GM18520 (cell line): ENCODE measurements around the gene TEX14.
"Not testable (repeated sequence)": the region's sequence is repeated elsewhere in the genome, so short reads cannot be mapped to it uniquely, and the experiment has no call there.

Experiments
- ATAC-seq: cut with Tn5 transposase; IDR thresholded peaks from one replicate; pipeline ENCODE4 v1.9.1; 2021; ENCODE audit not compliant: unreplicated experiment

TEX14 gene

DNA sequence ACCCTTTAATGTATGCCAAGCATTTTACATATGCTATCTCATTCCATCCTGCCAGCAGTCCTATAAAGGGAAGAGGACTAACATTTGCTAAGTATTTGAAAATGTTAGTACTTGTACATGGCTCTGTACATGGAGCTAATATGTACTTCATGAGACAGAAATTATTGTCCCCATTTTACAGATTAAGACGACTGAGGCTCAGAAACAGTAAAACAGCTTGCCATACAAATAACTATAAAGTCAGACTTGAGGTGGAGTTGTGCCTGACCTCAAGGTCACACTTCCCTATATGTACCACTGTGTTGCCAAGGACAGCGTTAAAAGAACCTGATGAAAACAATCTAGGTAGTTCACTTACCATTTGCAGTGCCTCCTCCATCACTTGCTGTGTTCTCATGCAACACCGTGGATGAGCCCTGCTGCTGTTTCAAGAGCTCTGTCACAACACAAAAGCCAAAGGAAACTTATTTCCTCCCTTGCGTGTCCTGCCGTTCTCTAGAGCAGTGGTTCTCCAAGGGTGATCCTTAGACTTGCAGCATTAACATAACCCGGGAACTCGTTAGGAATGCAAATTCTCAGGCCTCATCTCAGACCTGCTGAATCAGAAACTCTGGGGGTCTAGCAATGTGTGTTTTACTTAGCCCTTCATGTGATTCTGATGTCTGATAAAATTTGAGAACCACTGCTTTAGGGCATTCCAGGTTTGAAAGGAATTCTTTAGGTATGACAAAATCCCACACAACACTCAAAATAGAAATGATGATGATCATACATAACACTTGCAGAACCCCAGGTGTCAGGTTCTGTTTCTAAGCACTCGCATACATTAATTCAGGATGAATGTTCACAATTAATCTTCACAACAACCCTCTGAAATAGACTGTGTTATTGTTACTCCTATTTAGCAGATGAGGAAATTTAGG is 126.2 kb downstream of the TEX14 start:
- no peak for ATAC-seq

DNA sequence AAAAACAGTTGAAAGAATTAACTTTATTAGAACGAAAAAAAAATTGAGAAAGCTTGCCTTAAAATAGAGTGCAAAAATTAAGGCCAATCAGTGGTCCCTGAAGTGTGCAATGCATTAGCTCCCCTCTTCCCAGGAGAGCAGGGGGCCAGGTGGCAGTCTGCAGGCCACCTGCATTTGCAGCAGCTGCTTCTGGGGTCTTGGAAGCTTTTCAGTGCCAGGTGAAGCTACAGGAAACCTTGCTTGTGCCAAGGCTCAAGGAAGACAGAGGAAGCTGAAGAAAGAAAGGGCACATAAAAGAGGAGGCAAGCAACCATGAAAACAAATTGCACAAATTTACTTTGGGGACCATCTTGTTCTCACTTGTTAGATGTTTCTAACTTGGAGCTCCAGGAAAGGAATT is 126.9 kb downstream of the TEX14 start:
- no peak for ATAC-seq

DNA sequence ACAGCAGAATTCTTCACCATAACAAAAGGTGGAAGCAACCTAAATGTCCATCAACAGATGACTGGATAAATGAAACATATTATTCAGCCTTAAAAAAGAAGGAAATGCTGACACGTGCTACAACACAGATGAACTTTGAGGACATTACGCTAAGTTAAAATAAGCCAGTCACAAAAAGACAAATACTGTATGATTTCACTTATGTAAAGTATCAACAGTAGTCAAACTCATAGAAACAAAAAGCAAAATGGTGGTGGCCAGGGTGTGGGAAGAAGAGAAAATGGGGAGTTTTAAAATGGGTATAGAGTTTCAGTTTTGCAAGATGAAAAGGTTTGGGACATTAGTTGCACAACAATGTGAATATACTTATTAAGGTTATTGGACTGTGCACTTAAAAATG is 127.6 kb downstream of the TEX14 start:
- ATAC-seq: no peak

DNA sequence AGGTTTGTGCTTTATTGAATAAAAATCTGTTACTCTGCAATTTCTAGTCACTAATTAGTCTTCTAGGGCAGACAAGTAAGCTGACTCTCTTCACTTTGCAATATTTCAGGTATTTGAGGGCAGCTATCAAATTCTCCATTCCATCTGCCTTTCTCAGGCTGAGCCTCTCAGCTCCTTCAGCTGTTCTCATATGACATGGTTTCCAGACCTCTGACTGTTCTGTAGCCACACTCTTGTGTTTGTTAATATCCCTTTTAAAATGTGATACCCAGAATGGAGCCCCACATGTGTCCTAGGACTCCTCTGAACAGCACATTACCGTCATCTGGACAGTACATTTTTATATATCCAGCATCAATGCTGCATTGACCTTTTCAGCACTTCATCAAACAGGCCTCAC is 131.3 kb downstream of the TEX14 start:
- ATAC-seq: no peak

GRCh38 chr17:58557981-58558380 is 133.9 kb downstream of the TEX14 start:
- ATAC-seq: no peak

DNA sequence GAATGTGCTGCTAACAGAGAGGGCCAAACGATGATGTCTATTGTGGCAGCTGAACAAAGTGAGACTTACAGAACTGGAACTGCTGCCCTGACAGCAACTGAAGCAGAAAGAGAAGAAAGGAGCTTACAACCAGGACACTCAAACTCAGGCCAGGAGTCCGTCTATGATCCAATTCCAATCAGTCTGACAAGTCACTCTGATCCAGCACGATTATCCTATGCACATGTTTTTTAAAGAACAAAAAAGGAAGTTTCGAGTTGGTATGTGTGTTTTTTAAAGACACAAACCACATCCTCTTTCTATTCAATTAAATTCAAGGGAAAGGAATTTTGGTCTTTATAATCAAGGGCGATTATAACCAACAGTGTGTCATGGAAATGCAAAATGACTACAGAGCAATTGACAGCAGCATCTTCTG is 135.0 kb downstream of the TEX14 start:
- no peak for ATAC-seq

DNA sequence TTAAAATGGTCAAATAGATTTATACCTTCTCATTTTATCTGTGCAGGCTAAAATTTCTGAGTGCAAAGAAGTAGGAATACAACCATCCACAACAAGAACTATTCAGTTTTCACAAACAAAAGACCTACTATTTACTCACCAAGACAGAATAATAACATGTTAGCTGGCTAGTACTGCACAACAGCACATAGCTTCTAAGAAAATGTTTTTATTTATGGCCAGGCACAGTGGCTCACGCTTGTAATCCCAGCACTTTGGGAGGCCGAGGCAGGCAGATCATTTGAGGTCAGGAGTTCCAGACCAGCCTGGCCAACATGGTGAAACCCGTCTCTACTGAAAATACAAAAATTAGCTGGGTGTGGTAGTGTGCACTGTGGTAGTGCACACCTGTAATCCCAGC is 136.7 kb downstream of the TEX14 start:
- ATAC-seq: not testable (repeated sequence)

DNA sequence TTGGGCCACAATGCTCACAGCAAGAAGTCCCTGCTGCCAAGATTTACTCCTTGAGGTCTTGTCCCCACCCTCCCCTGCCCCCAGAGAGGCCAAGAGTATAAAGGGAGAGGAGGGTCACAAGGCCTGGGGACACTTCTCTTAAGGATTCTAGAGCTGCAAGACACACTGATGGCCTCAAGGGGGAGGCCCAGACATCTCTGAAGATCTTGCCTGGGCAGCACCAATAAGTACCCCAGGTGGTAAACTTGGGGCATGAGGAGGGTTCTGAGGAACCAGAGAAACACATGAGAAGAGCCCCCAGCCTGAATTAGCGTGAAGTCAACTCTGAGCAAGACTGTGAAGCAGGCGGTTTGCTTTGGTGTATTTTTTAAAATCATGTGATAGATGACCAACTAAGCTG is 150.6 kb downstream of the TEX14 start:
- no peak for ATAC-seq

GRCh38 chr17:58539698-58540097 is 152.1 kb downstream of the TEX14 start:
- ATAC-seq: no peak

DNA sequence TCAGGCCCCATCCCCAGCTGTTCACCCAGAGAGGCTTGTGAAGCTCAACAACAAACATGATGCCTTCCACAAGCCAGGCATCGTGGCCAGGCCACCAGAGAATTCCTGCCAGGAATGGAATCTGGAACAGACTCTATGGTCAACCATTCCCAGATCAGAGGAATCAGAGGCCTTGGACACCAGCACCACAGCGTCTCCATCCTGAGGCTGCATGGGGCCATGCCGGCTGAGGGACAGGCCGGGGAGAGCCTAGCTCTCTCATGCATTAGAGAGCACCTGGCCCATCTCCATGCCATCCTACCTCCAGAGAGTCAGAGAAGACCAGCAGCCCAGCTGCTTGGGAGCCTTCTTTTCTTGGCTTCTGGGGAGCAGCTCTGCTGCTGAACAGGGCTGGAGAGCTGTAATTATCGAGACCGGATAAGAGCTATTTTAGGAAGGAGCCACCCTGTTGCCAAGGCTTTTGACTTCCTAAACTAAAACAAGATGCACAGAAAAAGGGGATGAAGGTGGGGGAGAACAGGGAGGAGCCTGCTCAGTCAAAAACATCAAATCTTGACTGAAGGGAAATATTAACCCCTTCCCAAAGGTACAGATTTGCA is 152.9 kb downstream of the TEX14 start:
- ATAC-seq: no peak

DNA sequence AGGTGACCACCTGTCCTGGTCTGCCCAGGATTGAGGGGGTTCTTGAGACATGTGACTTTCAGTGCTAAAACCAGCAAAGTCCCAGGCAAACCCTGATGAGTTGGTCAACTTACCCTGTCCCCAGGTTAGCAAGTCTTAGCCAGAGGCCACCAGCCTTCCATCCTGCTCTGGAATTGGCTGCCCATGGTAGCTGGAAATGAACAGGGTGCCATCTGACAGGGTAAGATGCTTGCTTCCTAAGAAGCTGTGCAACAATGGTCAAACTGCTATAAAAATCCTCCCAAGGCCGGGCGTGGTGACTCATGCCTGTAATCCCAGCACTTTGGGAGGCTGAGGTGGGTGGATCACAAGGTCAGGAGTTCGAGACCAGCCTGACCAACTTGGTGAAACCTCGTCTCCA is 154.6 kb downstream of the TEX14 start:
- no peak for ATAC-seq

DNA sequence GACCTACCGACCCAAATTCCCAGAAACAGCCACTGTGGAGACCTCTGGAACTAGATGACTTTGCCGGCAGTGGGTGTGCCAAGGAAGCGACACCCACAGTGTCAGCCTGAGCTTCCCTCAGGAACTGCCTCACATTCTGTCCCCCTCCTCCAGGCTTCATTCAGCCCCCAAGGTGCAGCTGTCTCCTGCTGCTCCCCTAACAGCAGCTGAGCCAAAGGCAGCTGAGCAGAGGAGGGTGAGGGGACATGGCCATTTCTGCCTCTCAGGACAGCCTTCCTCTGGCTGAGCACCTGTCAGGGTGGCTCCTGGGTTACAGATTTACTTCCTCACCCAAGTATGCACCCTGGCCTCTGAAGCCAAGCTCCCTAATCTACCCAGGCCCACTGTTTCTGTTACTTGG is 155.3 kb downstream of the TEX14 start:
- ATAC-seq: no peak

- ATAC-seq: no peak
Measured at GRCh38 chr17:58535431-58535830, 156.4 kb downstream of the TEX14 start.

DNA sequence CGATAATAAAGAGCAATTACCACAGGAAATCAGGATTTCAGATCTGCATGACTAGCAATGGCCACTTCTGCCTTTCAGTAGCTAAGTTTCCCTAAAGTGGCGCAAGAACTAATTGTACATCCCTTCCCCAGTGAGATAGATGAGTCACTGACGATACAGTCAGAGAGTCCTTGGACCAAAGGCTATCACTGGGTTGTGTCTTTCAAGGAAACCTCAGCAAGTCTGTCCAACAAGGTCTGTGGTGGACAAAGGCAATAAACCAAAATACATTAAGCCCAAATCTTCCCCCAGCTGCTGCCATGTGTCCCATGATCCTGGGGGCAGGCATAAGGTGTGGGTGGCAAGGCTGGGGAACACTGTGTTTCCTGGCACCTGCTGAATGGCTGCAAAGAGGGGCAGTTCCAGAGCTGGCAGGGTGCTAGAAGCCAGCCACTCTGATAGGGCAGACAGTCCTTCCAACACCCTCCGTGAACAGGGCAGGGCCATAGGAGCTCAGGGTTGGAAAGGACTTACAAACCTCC is 156.9 kb downstream of the TEX14 start:
- no peak for ATAC-seq

DNA sequence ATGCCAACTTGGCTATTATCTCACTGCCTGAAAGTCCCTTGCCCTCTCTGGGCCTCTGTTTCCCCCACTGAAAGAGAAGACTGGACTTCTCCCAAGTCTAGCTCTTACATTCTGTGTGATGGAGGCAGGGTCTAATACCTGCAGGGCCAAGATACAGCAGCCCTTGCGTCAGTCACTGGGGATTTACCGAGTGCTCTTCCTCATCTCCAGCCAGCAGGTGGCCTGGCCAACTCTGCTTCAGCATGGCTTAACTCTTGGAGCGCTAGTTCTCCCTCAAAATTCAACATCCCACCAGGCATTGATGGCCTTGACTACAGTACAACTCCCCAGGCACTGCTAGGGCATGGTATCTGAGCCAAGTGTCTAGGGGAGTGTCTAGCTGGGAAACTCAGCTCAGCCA is 157.5 kb downstream of the TEX14 start:
- ATAC-seq: no peak

GRCh38 chr17:58533616-58534188 is 158.1 kb downstream of the TEX14 start:
- ATAC-seq: no peak

GRCh38 chr17:58532555-58532951 is 159.3 kb downstream of the TEX14 start:
- ATAC-seq: no peak

GRCh38 chr17:58531661-58532554 is 159.9 kb downstream of the TEX14 start:
- ATAC-seq: no peak

DNA sequence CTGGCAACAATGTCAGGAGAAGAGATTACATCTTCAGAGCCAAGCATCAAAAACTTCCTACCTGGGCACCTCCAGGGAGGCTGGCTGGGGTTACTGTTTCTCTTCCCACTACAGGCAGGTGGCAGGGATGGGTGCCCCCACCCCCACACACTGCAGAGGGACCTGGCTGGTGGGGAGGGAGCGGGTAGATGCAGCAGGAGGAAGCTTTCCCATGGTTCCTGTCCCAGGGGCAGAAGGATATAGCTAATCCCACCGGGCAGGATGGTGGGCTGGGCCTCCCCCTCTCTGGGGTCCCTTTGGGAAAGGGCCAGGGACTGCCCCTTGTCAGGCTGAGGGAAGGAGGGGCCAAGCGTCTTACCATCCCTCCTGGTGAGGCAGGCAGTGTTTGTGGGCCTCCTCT is 160.7 kb downstream of the TEX14 start:
- no peak for ATAC-seq

GRCh38 chr17:58530655-58531054 is 161.2 kb downstream of the TEX14 start:
- ATAC-seq: no peak

DNA sequence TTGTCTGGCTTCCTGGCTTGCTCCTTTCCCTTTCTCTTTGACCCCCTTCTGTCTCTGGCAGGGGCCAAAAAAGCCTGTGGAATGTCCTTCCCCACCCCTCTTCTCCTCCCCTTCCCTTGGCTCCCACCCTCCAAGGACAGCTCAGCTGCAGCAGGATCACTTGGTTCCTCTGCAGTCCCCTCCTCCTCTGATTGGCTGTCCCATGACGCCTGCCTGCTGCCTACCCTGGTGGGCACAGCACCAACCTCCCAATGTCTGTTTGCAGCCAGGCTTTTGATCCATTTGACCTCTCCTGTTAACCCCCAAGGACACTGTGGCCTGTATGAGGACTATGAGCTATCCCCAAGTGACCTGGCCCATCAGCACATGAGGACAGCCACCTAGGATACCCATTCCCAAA is 162.6 kb downstream of the TEX14 start:
- no peak for ATAC-seq
